Skeletal muscle tissue (tissue), 4 donors: ENCODE results near the gene FANCC. TPM values are rescaled to one million over a fixed set of nuclear protein-coding genes. Genes with fewer than 3 reads are reported as not detected.
"Not testable (repeated sequence)": the region's sequence is repeated elsewhere in the genome, so short reads cannot be mapped to it uniquely, and the experiment has no call there.

Experiments used
- H3K27ac ChIP-seq: one replicate; pipeline ENCODE4 v1.7.0; 2013; ENCODE audit warnings: mild to moderate bottlenecking, low read depth, low read length, inconsistent platforms
- H3K27me3 ChIP-seq, 3 donors: one replicate each; pipeline ENCODE4 v1.7.0; 2013; ENCODE audit warnings: low read length in 3 of 3; ENCODE audit not compliant: control insufficient read depth in 3 of 3, insufficient read depth in 3 of 3
- H3K36me3 ChIP-seq, 3 donors: one replicate each; pipeline ENCODE4 v1.7.0; 2013; ENCODE audit warnings: low read length in 3 of 3; ENCODE audit not compliant: control insufficient read depth in 3 of 3, insufficient read depth in 3 of 3
- H3K4me1 ChIP-seq, 3 donors: one replicate each; pipeline ENCODE4 v1.7.0; 2013; ENCODE audit warnings: low read length in 3 of 3, mild to moderate bottlenecking in 3 of 3; ENCODE audit not compliant: control insufficient read depth in 3 of 3, insufficient read depth in 3 of 3
- H3K4me3 ChIP-seq, 3 donors: one replicate each; pipeline ENCODE4 v1.7.0; 2013; ENCODE audit warnings: low read length in 3 of 3
- H3K9ac ChIP-seq, 3 donors: one replicate each; pipeline ENCODE4 v1.7.0; 2013; ENCODE audit warnings: low read length in 3 of 3, mild to moderate bottlenecking in 3 of 3, moderate library complexity in 2 of 3, low read depth in 1 of 3
- H3K9me3 ChIP-seq, 3 donors: one replicate each; pipeline ENCODE4 v1.7.0; 2013; ENCODE audit warnings: low read length in 3 of 3; ENCODE audit not compliant: control insufficient read depth in 3 of 3
- total RNA-seq: library from RNA; depleted of rRNA; stranded (reverse); fragments of >200 nt; gene quantifications from one replicate; pipeline ENCODE4 v1.2.3, GENCODE V29; 2014
- donor health status: Osteomylitis.

FANCC gene
- total RNA-seq, 1 donor from 2014 or later: 12.0 TPM

GRCh38 chr9:95224376-95225019 lies 93.0 kb downstream of the FANCC start:
- no peak overlapping the region for H3K27ac ChIP-seq
- no peaks in the 10 kb centered on the region for H3K36me3 ChIP-seq
- H3K4me3 ChIP-seq: no peak overlapping the region
- H3K27me3 ChIP-seq: no peaks in the 10 kb centered on the region
- no peaks in the 10 kb centered on the region for H3K4me1 ChIP-seq
- H3K9me3 ChIP-seq: no peaks in the 10 kb centered on the region
- H3K9ac ChIP-seq: no peak overlapping the region

GRCh38 chr9:95220352-95220751 lies 97.2 kb downstream of the FANCC start:
- not testable (repeated sequence) for H3K9me3 ChIP-seq, H3K27ac ChIP-seq, H3K9ac ChIP-seq, H3K36me3 ChIP-seq, H3K4me1 ChIP-seq, H3K27me3 ChIP-seq, H3K4me3 ChIP-seq

DNA sequence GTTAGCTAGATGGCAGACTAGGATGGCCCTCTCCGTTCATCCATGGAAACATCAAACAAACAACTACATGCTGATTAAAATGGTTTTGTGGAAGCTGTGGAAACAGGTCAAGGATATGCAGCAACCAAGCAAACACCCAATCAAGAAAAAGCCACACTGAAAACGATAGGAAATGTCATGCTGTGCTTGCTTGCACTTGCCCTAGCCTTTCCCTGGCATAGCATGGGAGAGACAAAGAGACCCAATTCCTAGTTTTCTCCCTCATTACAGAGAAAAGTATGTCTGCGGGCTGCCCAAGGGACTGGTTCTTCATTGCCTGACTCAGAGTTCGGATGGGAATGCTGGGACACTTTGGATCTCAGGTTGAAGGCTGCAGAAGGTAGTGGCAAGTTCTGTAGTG lies 98.7 kb downstream of the FANCC start:
- no peaks in the 10 kb centered on the region for H3K27me3 ChIP-seq
- H3K36me3 ChIP-seq: peaks cover 0 to 2% (median 0%) of the 10 kb centered on the region in 3 donors
- H3K9me3 ChIP-seq: no peaks in the 10 kb centered on the region
- H3K4me1 ChIP-seq: peaks cover 0 to 3% (median 0%) of the 10 kb centered on the region in 3 donors
- H3K4me3 ChIP-seq: no peak overlapping the region
- no peak overlapping the region for H3K27ac ChIP-seq
- no peak overlapping the region for H3K9ac ChIP-seq

DNA sequence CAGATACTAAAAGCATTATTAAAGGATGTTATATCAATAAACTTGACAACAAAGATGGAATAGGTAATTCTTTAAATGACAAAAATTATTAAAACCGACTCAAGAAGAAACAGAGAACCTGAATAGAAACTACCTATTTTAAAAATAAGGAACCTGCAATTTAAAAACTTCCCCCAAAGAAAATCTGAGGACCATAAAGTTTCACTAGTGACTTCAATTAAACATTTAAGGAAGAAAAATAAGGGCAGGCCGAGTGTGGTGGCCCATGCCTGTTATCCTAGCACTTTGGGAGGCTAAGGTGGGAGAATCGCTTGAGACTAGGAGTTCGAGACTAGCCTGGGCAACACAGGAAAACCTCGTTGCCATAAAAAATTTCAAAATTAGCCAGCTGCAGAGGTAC lies 99.6 kb downstream of the FANCC start:
- H3K4me3 ChIP-seq: no peak overlapping the region
- peaks cover 0 to 3% (median 0%) of the 10 kb centered on the region in 3 donors for H3K4me1 ChIP-seq
- no peak overlapping the region for H3K9ac ChIP-seq
- H3K36me3 ChIP-seq: peaks cover 0 to 2% (median 0%) of the 10 kb centered on the region in 3 donors
- no peaks in the 10 kb centered on the region for H3K27me3 ChIP-seq
- H3K27ac ChIP-seq: no peak overlapping the region
- no peaks in the 10 kb centered on the region for H3K9me3 ChIP-seq

- H3K27ac ChIP-seq: no peak overlapping the region
- H3K4me1 ChIP-seq: peaks cover 0 to 3% (median 0%) of the 10 kb centered on the region in 3 donors
- H3K36me3 ChIP-seq: peaks cover 0 to 2% (median 0%) of the 10 kb centered on the region in 3 donors
- no peak overlapping the region for H3K9ac ChIP-seq
- no peak overlapping the region for H3K4me3 ChIP-seq
- no peaks in the 10 kb centered on the region for H3K9me3 ChIP-seq
- no peaks in the 10 kb centered on the region for H3K27me3 ChIP-seq
Measured at GRCh38 chr9:95215336-95215898, 102.1 kb downstream of the FANCC start.

- Histone ChIP-seq H3K9me3 (no peaks in the 10 kb centered on the region), H3K27ac (no peak overlapping the region), H3K27me3 (no peaks in the 10 kb centered on the region), H3K4me1 (peaks cover 0 to 3% (median 0%) of the 10 kb centered on the region in 3 donors), H3K4me3 (no peak overlapping the region), H3K9ac (no peak overlapping the region), H3K36me3 (no peaks in the 10 kb centered on the region)
Measured at GRCh38 chr9:95213117-95213516, 104.4 kb downstream of the FANCC start.

- Histone ChIP-seq H3K9ac (no peak overlapping the region), H3K36me3 (no peaks in the 10 kb centered on the region), H3K4me3 (no peak overlapping the region), H3K27ac (no peak overlapping the region), H3K4me1 (peaks cover 0 to 3% (median 0%) of the 10 kb centered on the region in 3 donors), H3K9me3 (no peaks in the 10 kb centered on the region), H3K27me3 (no peaks in the 10 kb centered on the region)
Measured at GRCh38 chr9:95211028-95211427, 106.5 kb downstream of the FANCC start.

GRCh38 chr9:95207403-95207802 lies 110.1 kb downstream of the FANCC start:
- Histone ChIP-seq H3K9ac (no peak overlapping the region), H3K4me3 (no peak overlapping the region), H3K9me3 (no peaks in the 10 kb centered on the region), H3K4me1 (no peaks in the 10 kb centered on the region), H3K27ac (no peak overlapping the region), H3K27me3 (no peaks in the 10 kb centered on the region), H3K36me3 (no peaks in the 10 kb centered on the region)

GRCh38 chr9:95206143-95206542 lies 111.4 kb downstream of the FANCC start:
- Histone ChIP-seq H3K27me3 (no peaks in the 10 kb centered on the region), H3K4me3 (no peak overlapping the region), H3K9ac (no peak overlapping the region), H3K4me1 (no peaks in the 10 kb centered on the region), H3K27ac (no peak overlapping the region), H3K36me3 (no peaks in the 10 kb centered on the region), H3K9me3 (no peaks in the 10 kb centered on the region)

DNA sequence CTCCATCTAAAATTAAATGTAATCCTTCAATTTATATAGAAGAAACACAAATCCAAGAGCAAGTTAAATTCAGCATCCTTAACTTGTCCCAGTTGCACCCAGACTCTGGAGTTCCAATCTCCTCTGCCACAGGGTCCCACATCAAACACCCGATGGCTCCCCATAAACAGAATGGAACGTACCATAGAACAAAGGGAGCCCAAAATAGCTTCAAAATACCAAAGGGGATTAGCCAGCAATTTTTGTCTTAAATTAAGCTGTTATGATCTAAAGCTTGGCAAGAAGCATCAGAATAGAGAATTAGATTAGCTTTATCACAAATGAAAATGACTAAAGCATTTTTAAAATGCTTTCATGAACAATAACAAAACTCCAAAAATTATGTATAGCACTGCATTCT lies 112.8 kb downstream of the FANCC start:
- Histone ChIP-seq H3K4me1 (no peaks in the 10 kb centered on the region), H3K4me3 (no peak overlapping the region), H3K9ac (no peak overlapping the region), H3K36me3 (no peaks in the 10 kb centered on the region), H3K27me3 (no peaks in the 10 kb centered on the region), H3K9me3 (no peaks in the 10 kb centered on the region), H3K27ac (no peak overlapping the region)
